ENCODE results near the gene IGF1R. TPM values are rescaled to one million over a fixed set of nuclear protein-coding genes. Genes with fewer than 3 reads are reported as not detected.

Gene IGF1R
- total and polyA plus RNA-seq, 2 experiments from 2014 or later: 9.5 to 92.4 TPM

- Histone ChIP-seq H3K27ac (no peak overlapping the region), H3K27me3 (no peaks in the 10 kb centered on the region), H3K4me1 (ENCODE audit: low read depth) (no peaks in the 10 kb centered on the region), H3K9me3 (ENCODE audit: low read depth) (no peaks in the 10 kb centered on the region), H3K4me3 (no peak overlapping the region), H3K36me3 (no peaks in the 10 kb centered on the region)
- no peak for TF ChIP-seq CTCF (IDR thresholded peaks at IDR 0.05; ENCODE audit: low read depth, low read length)
- no peak for DNase-seq (ENCODE audit: low read depth in 1 of 2, low spot score in 1 of 2)
Measured at GRCh38 chr15:98986281-98986680, 337.9 kb downstream of the IGF1R start.

- no peak for DNase-seq (ENCODE audit: low read depth in 1 of 2, low spot score in 1 of 2)
- TF ChIP-seq CTCF (IDR thresholded peaks at IDR 0.05; ENCODE audit: low read depth, low read length): no peak
- H3K4me1 ChIP-seq (ENCODE audit: low read depth): no peaks in the 10 kb centered on the region
- no peak overlapping the region for H3K27ac ChIP-seq
- H3K9me3 ChIP-seq (ENCODE audit: low read depth): no peaks in the 10 kb centered on the region
- no peaks in the 10 kb centered on the region for H3K27me3 ChIP-seq
- H3K4me3 ChIP-seq: no peak overlapping the region
- H3K36me3 ChIP-seq: no peaks in the 10 kb centered on the region
Measured at GRCh38 chr15:98994892-98995291, 346.6 kb downstream of the IGF1R start.

GRCh38 chr15:98996169-98996568 is 347.8 kb downstream of the IGF1R start:
- no peaks in the 10 kb centered on the region for H3K9me3 ChIP-seq (ENCODE audit: low read depth)
- H3K27ac ChIP-seq: no peak overlapping the region
- H3K4me1 ChIP-seq (ENCODE audit: low read depth): no peaks in the 10 kb centered on the region
- H3K4me3 ChIP-seq: no peak overlapping the region
- no peaks in the 10 kb centered on the region for H3K27me3 ChIP-seq
- no peak for TF ChIP-seq CTCF (IDR thresholded peaks at IDR 0.05; ENCODE audit: low read depth, low read length)
- no peaks in the 10 kb centered on the region for H3K36me3 ChIP-seq
- DNase-seq (ENCODE audit: low read depth in 1 of 2, low spot score in 1 of 2): no peak

GRCh38 chr15:98996624-98997023 is 348.3 kb downstream of the IGF1R start:
- Histone ChIP-seq H3K9me3 (ENCODE audit: low read depth) (no peaks in the 10 kb centered on the region), H3K27ac (no peak overlapping the region), H3K36me3 (no peaks in the 10 kb centered on the region), H3K27me3 (no peaks in the 10 kb centered on the region), H3K4me3 (no peak overlapping the region), H3K4me1 (ENCODE audit: low read depth) (no peaks in the 10 kb centered on the region)
- DNase-seq (ENCODE audit: low read depth in 1 of 2, low spot score in 1 of 2): no peak
- TF ChIP-seq CTCF (IDR thresholded peaks at IDR 0.05; ENCODE audit: low read depth, low read length): no peak

GRCh38 chr15:98997312-98997711 is 349.0 kb downstream of the IGF1R start:
- no peaks in the 10 kb centered on the region for H3K36me3 ChIP-seq
- DNase-seq (ENCODE audit: low read depth in 1 of 2, low spot score in 1 of 2): no peak
- no peak overlapping the region for H3K4me3 ChIP-seq
- H3K4me1 ChIP-seq (ENCODE audit: low read depth): no peaks in the 10 kb centered on the region
- no peaks in the 10 kb centered on the region for H3K9me3 ChIP-seq (ENCODE audit: low read depth)
- no peak for TF ChIP-seq CTCF (IDR thresholded peaks at IDR 0.05; ENCODE audit: low read depth, low read length)
- H3K27me3 ChIP-seq: no peaks in the 10 kb centered on the region
- no peak overlapping the region for H3K27ac ChIP-seq

- no peaks in the 10 kb centered on the region for H3K4me1 ChIP-seq (ENCODE audit: low read depth)
- H3K27ac ChIP-seq: no peak overlapping the region
- no peaks in the 10 kb centered on the region for H3K27me3 ChIP-seq
- H3K36me3 ChIP-seq: no peaks in the 10 kb centered on the region
- no peaks in the 10 kb centered on the region for H3K9me3 ChIP-seq (ENCODE audit: low read depth)
- DNase-seq (ENCODE audit: low read depth in 1 of 2, low spot score in 1 of 2): no peak
- TF ChIP-seq CTCF (IDR thresholded peaks at IDR 0.05; ENCODE audit: low read depth, low read length): no peak
- no peak overlapping the region for H3K4me3 ChIP-seq
Measured at GRCh38 chr15:98997755-98998154, 349.4 kb downstream of the IGF1R start.
